ENCODE measurements around the gene ZFP69. TPM values are rescaled to one million over a fixed set of nuclear protein-coding genes. Genes with fewer than 3 reads are reported as not detected.
"Not testable (repeated sequence)": the region's sequence is repeated elsewhere in the genome, so short reads cannot be mapped to it uniquely, and the experiment has no call there.

Gene ZFP69
- total RNA-seq, result 2.6 and 3.2 TPM in 2 replicates

DNA sequence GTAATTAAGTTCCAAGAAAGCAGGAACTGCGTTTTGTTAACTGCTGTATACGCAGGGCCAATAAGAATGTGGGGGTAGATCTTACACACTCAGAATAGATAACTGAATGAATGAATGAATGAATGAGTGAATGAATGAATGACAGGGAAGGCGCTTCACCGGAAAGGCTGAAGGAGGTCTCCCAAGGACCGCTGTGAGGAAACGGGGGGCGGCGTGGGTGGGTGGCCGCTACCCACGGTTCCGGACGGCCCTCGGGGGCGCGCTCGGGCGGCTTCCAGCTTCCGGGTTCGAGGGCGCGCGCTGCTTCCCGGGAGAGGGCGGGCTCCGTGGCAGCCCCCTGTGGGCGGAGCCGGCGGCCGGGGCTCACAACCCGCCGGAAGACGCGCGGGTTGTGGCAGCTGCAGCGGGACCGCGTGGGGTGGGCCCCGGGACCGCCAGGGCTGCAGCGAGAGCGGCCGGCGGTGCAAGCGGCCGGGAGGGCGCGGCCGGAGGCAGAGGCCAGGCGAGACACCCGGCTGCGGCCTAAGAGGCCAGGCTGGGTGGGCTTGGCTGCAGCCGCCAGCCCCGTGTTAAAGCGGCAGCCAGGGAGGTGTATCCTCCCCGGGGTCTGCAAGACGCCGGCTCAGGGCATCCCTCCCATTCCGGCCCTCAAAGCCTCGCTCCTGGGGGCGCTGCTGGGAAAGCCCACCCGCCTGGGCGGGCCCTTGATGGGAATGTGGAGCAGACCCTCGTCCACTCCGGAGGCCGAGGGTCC, at the start of gene ZFP69:
ZFP69 (plus strand) TSS at position 367 of the 754 bp plus-strand sequence. CDS start 2,072 bp downstream, outside the sequence.
- intact Hi-C loops (cut with micrococcal nuclease), result loop anchor here (1.0 kb wide), 2 partner anchors 27 to 54 kb away; partner anchors contain the start of genes ZFP69B and ZNF684

DNA sequence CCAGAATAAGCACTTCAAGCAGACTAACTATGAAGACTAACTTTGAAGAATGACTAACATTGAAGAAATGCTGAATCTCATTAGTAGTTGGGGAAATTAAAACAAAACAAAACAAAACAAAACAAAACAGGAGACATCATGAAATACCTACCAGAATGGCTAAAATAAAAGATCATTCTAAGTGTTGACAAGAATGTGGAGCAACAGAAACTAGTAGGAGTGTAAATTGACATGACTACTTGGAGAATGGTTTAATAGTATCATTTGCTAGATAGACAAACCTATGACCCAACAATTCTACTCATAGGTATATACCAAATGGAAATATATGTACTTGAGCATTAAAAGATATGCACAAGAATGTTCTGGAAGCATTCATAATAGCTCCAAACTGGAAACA, 45.7 kb upstream of the ZFP69 start:
- intact Hi-C loops (cut with micrococcal nuclease), result no loop called here

DNA sequence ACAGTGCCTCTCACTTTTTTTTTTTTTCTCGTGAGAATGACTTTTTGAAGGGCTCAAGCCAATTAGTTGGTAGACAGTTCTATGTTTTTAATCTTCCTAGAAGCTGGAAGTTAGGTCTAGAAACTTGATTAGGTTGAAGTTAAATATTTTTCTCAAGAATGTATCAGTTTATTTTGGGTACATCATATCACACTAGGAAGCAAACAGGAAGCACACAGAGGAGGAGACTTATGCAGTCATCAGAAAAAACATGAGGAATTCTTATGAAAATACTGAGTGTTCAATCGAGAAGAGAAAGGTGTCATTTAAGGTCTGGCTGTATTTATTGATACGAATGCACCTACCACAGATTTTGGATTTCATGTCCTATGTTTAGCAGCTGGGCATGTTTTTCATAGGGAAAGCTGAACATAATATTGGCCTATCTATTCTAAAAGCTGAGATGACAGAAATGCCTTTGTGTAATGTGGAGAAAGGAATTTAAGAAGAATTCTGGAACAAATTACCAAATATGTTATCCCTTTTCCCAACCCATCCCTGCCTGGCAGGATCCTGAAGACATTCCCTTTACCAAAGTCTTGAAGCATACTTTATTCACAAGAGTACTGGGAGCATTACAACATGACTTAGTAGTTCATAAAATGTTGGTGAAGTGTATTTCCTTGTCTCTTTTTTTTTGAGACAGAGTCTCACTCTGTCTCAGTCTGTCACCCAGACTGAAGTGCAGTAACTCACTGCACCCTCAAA, 44.3 kb upstream of the ZFP69 start:
- intact Hi-C loops (cut with micrococcal nuclease), result no loop called here

DNA sequence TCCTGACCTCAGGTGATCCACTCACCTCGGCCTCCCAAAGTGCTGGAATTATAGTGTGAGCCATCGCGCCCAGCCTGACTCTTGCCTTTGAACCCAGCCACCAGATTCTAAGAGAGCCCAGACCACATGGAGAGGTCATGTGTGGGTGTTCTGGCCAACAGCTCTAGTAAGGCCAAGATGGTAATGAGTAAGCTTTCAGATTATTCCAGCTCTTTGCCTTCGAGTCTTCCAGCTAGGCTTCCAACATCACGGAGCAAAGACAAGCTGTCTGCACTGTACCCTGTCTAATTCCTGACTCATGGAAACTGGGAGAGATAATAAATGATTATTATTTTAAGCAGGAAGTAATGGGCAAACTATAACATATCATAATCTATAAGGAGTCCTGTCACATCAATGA, 41.6 kb upstream of the ZFP69 start:
- intact Hi-C loops (cut with micrococcal nuclease), result no loop called here

DNA sequence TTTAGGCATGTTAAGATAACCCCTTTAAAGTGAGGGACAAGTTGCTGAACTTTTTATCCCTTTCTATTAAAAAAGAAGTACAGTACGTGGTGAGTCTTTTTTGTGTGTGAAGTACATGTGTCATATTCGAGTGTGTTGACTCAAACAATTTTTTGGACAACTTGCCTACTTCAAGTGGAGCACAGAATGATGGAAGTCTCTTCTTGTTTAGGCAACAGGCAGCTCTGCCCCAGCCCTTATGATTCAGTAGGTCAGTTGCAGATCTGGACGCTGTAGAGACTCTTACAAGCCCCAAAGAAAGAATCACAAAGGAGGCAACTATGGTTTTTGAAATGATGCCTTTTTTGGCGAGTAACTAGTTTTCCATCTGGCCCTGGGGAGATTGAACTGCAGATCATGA, 41.2 kb upstream of the ZFP69 start:
- intact Hi-C loops (cut with micrococcal nuclease), result no loop called here

DNA sequence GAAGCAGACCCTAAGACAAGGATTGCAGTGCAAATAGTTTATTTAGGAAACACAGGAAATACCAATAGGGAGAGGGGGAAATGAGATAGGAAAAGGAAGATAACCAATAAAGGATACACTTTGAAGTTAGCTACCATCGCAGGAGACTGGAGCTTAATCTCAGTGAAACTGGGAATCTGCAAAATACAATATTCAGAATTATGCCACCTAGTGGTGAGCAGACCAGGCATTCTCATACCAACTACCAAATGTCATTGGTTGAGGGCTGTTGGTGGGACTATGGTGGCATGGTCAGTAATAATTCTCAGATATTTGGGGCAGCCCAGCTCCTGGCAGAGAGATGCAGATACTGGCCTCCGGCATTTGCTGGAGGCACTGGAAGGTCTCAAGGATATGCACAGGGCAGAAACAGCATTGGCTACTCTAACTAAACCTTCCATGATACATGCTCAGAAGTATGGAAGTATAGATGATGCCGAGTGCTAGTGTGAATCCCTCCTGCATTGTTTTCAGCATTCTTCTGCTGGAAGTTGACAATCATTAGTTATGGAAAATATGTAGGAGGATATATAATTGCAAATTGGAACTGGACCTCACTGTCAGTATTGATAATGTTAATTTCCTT, 38.6 kb upstream of the ZFP69 start:
- intact Hi-C loops (cut with micrococcal nuclease), result loop anchor here (1.0 kb wide), 2 partner anchors 285 to 294 kb away; no protein-coding TSS in a partner anchor

DNA sequence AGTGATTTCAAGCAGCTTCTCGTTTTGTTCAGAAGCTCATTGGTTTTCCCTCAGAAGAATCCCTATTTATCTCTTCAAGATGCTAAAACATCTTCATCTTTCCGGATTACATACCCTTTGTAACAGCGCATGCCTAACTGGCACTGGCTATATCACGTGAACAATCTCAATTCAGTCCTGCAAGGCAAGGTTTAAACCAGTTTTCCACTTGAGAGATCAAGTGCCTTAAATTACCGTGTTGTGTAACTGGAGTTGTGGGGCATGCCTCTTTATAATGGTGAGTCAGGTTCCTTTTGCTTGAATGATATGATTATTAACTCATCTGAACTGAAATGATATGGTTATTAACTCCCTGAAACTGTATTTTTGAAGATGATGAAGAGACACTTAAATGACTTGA, 37.8 kb upstream of the ZFP69 start:
- intact Hi-C loops (cut with micrococcal nuclease), result no loop called here

DNA sequence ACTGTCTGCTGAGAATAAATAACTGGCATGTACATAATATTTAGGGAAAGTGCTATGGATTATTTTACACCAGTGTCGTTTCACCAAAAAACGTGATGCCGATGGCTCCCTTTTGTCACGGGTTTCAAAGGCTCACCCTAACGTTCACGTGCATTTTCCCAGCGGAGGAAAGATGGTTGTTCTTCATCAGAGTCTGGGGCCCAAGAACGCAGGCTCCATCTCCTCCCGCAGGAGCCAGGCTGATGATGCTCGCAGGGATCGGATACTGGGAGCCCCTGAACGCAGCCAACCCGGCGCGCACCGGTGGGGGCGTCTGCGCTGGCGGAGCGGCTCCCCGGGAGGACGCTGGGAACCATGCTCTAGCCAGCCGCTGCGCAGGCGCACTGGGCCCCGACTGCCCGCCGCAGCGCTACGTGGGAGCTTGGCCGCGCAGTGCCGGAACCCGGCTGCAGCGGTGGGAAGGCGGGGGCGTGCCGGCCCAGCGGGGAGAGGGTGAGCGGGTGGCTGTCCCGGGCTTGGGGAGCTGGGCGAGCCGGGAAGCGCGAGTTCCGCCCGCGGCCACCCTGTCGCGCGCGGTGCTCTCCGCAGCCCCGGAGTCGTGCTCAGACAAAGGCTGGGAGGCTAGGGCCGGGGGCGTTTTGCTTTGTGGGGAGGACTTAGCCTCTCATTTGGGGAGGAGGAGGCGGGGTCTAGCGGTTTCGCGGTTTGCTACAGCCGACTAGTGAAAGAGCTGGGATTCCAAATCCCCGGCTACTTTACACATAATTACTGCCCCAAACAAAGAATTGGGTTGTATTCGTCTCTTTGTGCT, 27.2 kb upstream of the ZFP69 start, which contains the start of gene ZFP69B:
ZFP69B (plus strand) TSS at position 793 of the 811 bp plus-strand sequence. CDS start 486 bp downstream, outside the sequence.
- intact Hi-C loops (cut with micrococcal nuclease), result loop anchor here (1.0 to 10.0 kb wide), 6 partner anchors 27 to 415 kb away; partner anchors contain the start of genes CITED4, EXO5, SMAP2 and ZFP69

DNA sequence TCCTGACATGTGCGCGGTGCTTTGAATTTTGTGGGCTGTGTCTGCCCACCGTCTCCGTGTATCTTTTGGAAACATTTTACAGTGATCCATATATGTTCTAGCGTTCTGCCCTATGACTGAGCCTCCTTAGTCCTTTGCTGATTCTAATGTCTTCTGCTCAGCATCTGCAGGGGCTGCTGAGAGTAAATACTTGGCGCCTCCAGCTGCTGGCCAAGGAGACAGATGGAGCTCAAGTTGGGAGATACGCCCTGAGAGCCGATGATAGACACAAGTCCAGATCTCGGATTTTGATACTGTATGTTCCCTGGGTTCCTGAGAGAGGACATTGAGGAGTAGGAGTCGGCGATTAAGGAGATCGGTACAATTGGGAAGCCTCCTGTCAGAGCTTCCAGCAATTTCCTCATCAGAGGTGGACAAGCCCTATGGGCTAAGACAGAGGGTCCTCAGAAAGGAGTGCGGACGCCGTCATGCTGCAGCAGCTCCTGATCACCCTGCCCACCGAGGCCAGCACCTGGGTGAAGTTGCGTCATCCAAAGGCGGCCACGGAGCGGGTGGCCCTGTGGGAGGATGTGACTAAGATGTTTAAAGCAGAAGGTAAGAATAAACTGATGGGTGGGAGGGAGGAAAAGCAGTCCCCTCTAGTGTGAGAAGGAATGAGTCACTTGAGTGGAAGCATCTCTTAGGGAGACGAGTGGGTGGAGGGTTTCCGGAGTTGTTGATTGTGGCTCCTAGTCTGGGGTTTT, 26.4 kb upstream of the ZFP69 start:
- intact Hi-C loops (cut with micrococcal nuclease), result loop anchor here (1.0 to 10.0 kb wide), 6 partner anchors 27 to 414 kb away; partner anchors contain the start of genes CITED4, EXO5, SMAP2 and ZFP69

DNA sequence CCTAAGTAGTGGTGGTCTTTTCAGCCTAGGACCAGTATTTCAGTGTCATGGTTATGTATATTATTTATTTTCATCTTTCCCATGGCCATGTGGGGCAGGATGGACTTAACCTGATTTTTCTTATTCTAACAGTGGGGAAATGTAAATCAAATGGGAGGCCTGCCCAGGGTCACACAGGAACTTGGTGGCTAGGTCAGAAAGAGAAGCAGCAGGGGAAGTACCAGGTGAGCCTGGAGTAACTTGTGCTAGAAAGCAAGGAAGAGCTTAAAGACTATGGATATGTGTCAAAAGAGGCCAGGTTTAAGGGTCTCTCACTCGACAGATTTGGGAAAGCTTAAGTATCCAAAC, 25.9 kb upstream of the ZFP69 start:
- intact Hi-C loops (cut with micrococcal nuclease), result loop anchor here (2.0 to 10.0 kb wide), 3 partner anchors 66 to 414 kb away; partner anchors contain the start of genes CITED4 and SMAP2

DNA sequence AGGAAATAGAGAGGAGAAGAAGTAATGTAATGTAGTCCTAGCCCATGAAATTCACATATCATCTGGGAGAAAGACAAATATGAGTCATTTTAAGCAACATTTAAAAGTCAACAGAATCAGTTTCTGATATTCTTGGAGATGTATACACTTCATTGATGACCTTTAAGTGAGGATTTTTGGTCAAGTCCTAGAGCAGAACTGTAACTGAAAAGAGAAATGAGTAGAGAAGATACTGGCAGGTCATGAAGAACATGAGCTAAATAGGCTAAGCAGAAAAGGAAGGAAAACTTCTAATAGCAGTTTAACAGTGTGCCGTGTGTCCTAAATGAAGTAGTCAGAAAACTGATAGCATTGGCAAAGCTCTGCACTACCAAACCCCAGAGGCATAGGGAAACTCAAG, 22.2 kb upstream of the ZFP69 start:
- intact Hi-C loops (cut with micrococcal nuclease), result loop anchor here (5.0 to 10.0 kb wide), 2 partner anchors 83 to 410 kb away; partner anchors contain the start of genes CITED4 and SMAP2

DNA sequence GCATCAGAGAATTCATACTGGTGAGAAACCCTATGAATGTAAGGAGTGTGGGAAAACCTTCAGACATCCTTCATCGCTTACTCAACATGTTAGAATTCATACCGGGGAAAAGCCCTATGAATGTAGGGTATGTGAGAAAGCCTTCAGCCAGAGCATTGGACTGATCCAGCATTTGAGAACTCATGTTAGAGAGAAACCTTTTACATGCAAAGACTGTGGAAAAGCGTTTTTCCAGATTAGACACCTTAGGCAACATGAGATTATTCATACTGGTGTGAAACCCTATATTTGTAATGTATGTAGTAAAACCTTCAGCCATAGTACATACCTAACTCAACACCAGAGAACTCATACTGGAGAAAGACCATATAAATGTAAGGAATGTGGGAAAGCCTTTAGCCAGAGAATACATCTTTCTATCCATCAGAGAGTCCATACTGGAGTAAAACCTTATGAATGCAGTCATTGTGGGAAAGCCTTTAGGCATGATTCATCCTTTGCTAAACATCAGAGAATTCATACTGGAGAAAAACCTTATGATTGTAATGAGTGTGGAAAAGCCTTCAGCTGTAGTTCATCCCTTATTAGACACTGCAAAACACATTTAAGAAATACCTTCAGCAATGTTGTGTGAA, 14.0 kb upstream of the ZFP69 start:
- intact Hi-C loops (cut with micrococcal nuclease), result loop anchor here (2.0 kb wide), 1 partner anchor 44 kb away; no protein-coding TSS in a partner anchor

DNA sequence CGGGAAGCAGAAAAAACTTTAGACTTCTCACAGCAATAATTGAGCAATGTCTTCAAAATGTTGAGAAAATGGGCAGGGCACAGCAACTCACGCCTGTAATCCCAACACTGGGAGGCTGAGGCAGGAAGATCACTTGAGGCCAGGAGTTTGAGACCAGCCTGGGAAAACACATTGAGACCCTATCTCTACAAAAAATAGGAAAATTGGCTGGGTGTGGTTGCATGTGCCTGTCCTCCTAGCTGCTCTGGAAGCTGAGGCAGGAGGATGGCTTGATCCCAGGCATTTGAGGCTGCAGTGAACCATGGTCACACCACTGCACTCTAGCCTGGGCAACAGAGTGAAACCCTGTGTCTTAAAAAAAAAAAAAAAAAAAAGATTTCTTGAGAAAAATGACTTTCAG, 7.8 kb upstream of the ZFP69 start:
- intact Hi-C loops (cut with micrococcal nuclease), result no loop called here

DNA sequence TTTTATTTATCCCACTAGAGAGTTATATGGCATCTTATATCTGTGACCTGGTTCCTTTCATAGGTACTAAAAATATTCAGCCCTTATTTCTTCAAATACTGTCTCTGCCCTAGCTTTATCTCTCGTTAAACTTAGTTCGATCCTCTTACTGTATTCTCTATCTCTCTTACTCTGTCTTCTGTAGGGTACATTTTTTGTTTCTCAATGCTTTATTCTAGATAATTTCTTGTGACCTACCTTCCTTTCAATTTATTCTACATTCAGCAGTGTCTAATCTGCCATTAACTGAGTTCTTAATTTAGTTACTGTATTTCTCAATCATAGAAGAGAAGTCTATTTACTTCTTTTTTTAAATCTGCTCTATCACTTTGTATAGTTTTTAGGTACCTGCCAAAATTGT, 1.8 kb upstream of the ZFP69 start:
- intact Hi-C loops (cut with micrococcal nuclease), result no loop called here

DNA sequence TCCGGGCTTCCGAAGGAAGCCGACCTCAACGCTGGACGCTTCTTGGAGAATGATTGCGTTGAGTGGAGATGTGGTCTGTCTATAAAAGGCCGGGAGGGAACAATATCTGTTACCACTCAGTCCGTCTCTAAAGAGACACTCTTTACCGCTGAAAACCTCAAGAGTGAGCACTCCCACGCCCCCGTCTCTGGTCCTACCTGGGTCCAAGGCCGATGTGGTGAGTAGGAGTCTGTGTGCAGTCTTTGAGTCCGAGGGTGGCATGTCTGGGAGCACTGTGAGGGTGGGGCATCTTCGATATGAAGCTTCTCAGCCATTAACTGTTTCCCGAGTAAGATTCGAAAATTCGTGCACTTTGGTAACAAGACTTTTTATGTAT, 576 bp downstream of the ZFP69 start:
- intact Hi-C loops (cut with micrococcal nuclease), result loop anchor here (1.0 kb wide), 2 partner anchors 27 to 54 kb away; partner anchors contain the start of genes ZFP69B and ZNF684

DNA sequence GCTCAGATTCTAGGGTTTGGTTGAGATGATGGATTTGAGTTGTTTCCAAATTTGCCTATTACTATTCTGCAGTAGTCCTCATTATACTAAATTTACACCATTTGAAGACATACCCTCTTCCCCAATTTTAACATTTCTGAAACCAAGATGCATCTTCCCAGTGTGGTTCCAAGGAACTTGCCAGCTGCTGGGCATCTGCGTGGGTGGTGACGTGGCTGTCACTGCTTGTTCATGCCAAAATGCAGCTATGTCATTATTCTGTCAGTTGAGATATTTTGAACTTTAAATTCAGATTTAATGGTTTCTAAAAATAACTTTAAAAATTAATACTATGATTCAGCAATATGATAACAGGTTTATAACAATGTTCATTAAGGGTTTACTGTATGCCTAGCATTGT, 1.2 kb downstream of the ZFP69 start:
- intact Hi-C loops (cut with micrococcal nuclease), result no loop called here

DNA sequence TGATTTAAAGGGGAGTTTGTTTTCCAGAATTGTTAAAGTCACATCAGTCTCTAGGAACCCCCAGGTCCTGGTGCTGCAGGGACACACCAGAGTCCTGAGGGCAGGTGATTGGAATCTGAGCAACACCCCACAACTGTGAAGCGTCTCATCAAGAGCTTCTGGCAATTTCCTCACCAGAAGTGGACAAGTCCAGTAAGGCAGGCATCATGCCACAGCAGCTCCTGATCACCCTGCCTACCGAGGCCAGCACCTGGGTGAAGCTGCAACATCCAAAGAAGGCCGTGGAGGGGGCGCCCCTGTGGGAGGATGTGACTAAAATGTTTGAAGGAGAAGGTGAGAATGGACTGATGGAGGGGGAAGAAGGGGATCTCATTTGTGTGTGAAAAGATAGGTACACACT, 2.1 kb downstream of the ZFP69 start:
- intact Hi-C loops (cut with micrococcal nuclease), result no loop called here

DNA sequence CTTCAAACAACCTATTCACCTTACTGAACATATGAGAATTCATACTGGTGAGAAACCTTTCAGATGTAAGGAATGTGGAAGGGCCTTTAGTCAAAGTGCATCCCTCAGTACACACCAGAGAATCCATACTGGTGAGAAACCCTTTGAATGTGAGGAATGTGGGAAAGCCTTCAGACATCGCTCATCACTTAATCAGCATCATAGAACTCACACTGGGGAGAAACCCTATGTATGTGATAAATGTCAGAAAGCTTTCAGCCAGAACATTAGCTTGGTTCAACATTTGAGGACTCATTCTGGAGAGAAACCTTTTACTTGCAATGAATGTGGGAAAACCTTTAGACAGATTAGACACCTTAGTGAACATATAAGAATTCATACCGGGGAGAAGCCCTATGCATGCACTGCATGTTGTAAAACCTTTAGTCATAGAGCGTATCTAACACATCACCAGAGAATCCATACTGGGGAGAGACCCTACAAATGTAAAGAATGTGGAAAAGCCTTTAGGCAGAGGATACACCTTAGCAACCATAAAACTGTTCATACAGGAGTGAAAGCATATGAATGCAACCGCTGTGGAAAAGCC, 18.3 kb downstream of the ZFP69 start:
- intact Hi-C loops (cut with micrococcal nuclease), result no loop called here

DNA sequence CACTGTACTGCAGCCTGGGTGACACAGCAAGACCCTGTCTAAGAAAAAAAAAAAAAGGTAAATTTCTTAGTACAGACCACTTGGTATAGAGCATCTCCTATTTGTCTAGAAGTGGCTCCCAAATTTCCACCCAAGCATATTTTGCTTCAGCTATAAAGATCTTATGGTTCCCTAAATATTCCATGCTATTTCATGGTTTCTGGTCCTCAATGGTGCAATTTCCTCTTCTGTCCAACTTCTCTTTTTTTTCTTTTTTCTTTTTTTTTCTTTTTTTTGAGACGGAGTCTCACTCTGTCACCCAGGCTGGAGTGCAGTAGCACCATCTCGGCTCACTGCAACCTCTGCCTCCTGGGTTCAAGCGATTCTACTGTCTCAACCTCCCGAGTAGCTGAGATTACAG, 25.6 kb downstream of the ZFP69 start:
- intact Hi-C loops (cut with micrococcal nuclease), result not testable (repeated sequence)

All from T-helper 1 cell treated with Interleukin-12 subunit alpha and Interleukin-12 subunit beta and Interleukin-4 antibody, amounts not matched to agents 30 ng/mL and 1 ng/mL, for 36 hours (primary cell).